ENCODE data around the gene E2F4.

DNA sequence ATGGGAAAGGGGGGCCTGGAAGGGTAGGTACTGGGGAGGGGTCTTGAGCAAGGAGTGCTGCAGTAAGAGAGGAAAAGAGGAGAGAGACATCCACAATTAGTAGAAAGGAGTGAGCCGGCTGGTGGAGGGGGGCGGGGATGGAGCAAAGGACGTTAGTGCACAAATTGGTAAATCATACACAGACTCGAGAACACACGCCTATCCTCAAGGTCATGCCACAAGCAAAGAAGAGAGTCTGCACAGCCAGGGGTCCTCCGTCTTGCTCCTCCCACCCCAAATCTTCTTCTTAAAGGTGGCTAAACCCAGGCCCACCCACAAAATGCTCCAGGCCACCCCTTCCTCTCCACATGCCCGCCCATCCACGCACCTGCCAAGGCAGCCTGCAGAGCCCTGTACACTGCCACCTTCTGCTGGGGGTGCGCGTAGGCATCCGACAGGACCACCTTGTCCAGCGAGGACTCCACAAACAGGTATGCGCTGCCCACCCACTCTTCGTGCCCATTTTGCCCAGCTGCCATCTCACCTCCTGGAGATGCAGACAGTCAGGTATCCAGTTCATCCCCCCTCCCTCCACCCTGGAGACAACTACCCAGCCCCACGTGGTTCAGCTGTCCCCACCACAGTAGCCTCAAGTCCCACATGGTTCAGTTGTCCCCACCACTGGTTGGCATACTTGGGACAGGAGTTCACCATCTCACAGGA, 35.7 kb upstream of the E2F4 start:
- no peak for TF ChIP-seq POLR2A (IDR thresholded peaks at IDR 0.05; ENCODE audit: extremely low read depth, insufficient read length)
- TF ChIP-seq, protein P1, sequence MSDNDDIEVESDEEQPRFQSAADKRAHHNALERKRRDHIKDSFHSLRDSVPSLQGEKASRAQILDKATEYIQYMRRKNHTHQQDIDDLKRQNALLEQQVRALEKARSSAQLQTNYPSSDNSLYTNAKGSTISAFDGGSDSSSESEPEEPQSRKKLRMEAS (IDR thresholded peaks at IDR 0.05; ENCODE audit: low read depth, low read length), result 0 out of 2 replicates have a peak, but pooled peaks have one; percentile 5
- TF ChIP-seq, protein P2, sequence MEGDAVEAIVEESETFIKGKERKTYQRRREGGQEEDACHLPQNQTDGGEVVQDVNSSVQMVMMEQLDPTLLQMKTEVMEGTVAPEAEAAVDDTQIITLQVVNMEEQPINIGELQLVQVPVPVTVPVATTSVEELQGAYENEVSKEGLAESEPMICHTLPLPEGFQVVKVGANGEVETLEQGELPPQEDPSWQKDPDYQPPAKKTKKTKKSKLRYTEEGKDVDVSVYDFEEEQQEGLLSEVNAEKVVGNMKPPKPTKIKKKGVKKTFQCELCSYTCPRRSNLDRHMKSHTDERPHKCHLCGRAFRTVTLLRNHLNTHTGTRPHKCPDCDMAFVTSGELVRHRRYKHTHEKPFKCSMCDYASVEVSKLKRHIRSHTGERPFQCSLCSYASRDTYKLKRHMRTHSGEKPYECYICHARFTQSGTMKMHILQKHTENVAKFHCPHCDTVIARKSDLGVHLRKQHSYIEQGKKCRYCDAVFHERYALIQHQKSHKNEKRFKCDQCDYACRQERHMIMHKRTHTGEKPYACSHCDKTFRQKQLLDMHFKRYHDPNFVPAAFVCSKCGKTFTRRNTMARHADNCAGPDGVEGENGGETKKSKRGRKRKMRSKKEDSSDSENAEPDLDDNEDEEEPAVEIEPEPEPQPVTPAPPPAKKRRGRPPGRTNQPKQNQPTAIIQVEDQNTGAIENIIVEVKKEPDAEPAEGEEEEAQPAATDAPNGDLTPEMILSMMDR (IDR thresholded peaks at IDR 0.05; ENCODE audit: low read depth, low read length), result no peak

Data from NB4 (cell line).